ENCODE data around the gene SEMA6D.

SEMA6D gene

GRCh38 chr15:47678040-47678439, 39.3 kb upstream of the SEMA6D start:
- H3K27ac ChIP-seq (ENCODE audit: low read length) = no peak overlapping the region
- no peak overlapping the region for H3K4me3 ChIP-seq (ENCODE audit: low read depth in 1 of 2, low read length in 2 of 2)
- no peak overlapping the region for H2AFZ ChIP-seq (ENCODE audit: low read depth, low read length)
- ATAC-seq (ENCODE audit: insufficient read depth, low read depth) (no peak), DNase-seq (no peak)
- H3K4me1 ChIP-seq (ENCODE audit: insufficient read depth, low read length) = no peaks in the 10 kb centered on the region
- TF ChIP-seq CTCF (IDR thresholded peaks at IDR 0.05; ENCODE audit: borderline replicate concordance, extremely low read depth, low read length, poor library complexity, severe bottlenecking) = no peak
- TF ChIP-seq EZH2 (IDR thresholded peaks at IDR 0.05; ENCODE audit: borderline replicate concordance, low read depth, low read length, severe bottlenecking) = no peak
- no peaks in the 10 kb centered on the region for H3K27me3 ChIP-seq (ENCODE audit: insufficient read depth, low read length, poor library complexity)
- H3K9ac ChIP-seq (ENCODE audit: low read depth, low read length) = no peak overlapping the region
- H3K4me2 ChIP-seq (ENCODE audit: insufficient read depth, low read length) = no peak overlapping the region
- H4K20me1 ChIP-seq (ENCODE audit: insufficient read depth, low read length) = no peaks in the 10 kb centered on the region
- H3K9me3 ChIP-seq (ENCODE audit: insufficient read depth, low read length, severe bottlenecking) = no peaks in the 10 kb centered on the region
- H3K79me2 ChIP-seq (ENCODE audit: insufficient read depth, low read length) = no peaks in the 10 kb centered on the region
- H3K36me3 ChIP-seq (ENCODE audit: insufficient read depth, low read length) = no peaks in the 10 kb centered on the region

DNA sequence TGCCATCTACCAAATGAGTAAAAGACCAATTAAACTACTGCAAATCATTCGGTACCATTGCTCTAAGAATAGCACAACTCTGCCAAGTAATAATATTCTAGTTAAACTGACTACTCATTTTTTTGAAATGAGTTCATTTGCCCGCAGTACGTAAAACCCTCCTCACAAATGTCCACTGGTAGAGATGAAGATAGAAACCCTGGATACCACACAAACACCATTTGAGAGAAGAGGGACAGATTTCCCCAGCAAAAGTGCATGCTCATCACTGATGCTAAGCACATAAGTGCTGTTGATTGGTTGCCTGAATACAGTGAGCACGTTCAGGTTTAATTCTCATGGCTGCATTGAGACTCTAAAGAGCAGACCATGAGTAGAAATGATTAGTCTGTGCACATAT, 34.6 kb upstream of the SEMA6D start:
- Histone ChIP-seq H4K20me1 (ENCODE audit: insufficient read depth, low read length) (no peaks in the 10 kb centered on the region), H3K4me3 (ENCODE audit: low read depth in 1 of 2, low read length in 2 of 2) (no peak overlapping the region), H3K4me2 (ENCODE audit: insufficient read depth, low read length) (no peak overlapping the region), H3K27me3 (ENCODE audit: insufficient read depth, low read length, poor library complexity) (no peaks in the 10 kb centered on the region), H3K79me2 (ENCODE audit: insufficient read depth, low read length) (no peaks in the 10 kb centered on the region), H3K9me3 (ENCODE audit: insufficient read depth, low read length, severe bottlenecking) (no peaks in the 10 kb centered on the region), H3K9ac (ENCODE audit: low read depth, low read length) (no peak overlapping the region), H3K27ac (ENCODE audit: low read length) (no peak overlapping the region), H3K36me3 (ENCODE audit: insufficient read depth, low read length) (no peaks in the 10 kb centered on the region), H3K4me1 (ENCODE audit: insufficient read depth, low read length) (no peaks in the 10 kb centered on the region), H2AFZ (ENCODE audit: low read depth, low read length) (no peak overlapping the region)
- DNase-seq = no peak
- no peak for ATAC-seq (ENCODE audit: insufficient read depth, low read depth)
- no peak for TF ChIP-seq EZH2 (IDR thresholded peaks at IDR 0.05; ENCODE audit: borderline replicate concordance, low read depth, low read length, severe bottlenecking)
- no peak for TF ChIP-seq CTCF (IDR thresholded peaks at IDR 0.05; ENCODE audit: borderline replicate concordance, extremely low read depth, low read length, poor library complexity, severe bottlenecking)

GRCh38 chr15:47685141-47685870, 32.0 kb upstream of the SEMA6D start:
- no peak overlapping the region for H3K4me3 ChIP-seq (ENCODE audit: low read depth in 1 of 2, low read length in 2 of 2)
- no peaks in the 10 kb centered on the region for H3K9me3 ChIP-seq (ENCODE audit: insufficient read depth, low read length, severe bottlenecking)
- H3K4me2 ChIP-seq (ENCODE audit: insufficient read depth, low read length) = no peak overlapping the region
- H3K79me2 ChIP-seq (ENCODE audit: insufficient read depth, low read length) = no peaks in the 10 kb centered on the region
- no peak overlapping the region for H3K9ac ChIP-seq (ENCODE audit: low read depth, low read length)
- DNase-seq (no peak), ATAC-seq (ENCODE audit: insufficient read depth, low read depth) (no peak)
- no peak for TF ChIP-seq EZH2 (IDR thresholded peaks at IDR 0.05; ENCODE audit: borderline replicate concordance, low read depth, low read length, severe bottlenecking)
- no peak for TF ChIP-seq CTCF (IDR thresholded peaks at IDR 0.05; ENCODE audit: borderline replicate concordance, extremely low read depth, low read length, poor library complexity, severe bottlenecking)
- no peaks in the 10 kb centered on the region for H3K4me1 ChIP-seq (ENCODE audit: insufficient read depth, low read length)
- no peaks in the 10 kb centered on the region for H3K27me3 ChIP-seq (ENCODE audit: insufficient read depth, low read length, poor library complexity)
- H4K20me1 ChIP-seq (ENCODE audit: insufficient read depth, low read length) = no peaks in the 10 kb centered on the region
- no peak overlapping the region for H3K27ac ChIP-seq (ENCODE audit: low read length)
- no peak overlapping the region for H2AFZ ChIP-seq (ENCODE audit: low read depth, low read length)
- no peaks in the 10 kb centered on the region for H3K36me3 ChIP-seq (ENCODE audit: insufficient read depth, low read length)

Data from DND-41 (cell line).